MM.1S (cell line): Measurements from ENCODE around the gene GOLGA7B.

Experiments used
- DNase-seq: peaks from one replicate; pipeline ENCODE4 v3.0.0-alpha.2; 2015
- H2AFZ ChIP-seq: fragments of 300-600 bp; sonication (generic); 2 replicates; pipeline ENCODE4 v1.6.0; 2016; ENCODE audit warnings: antibody characterized with exemption, low read length
- H3F3A ChIP-seq: fragments of 300-600 bp; sonication (generic); 2 replicates; pipeline ENCODE4 v1.6.1; 2016; ENCODE audit warnings: mild to moderate bottlenecking, antibody characterized with exemption, low read length, moderate library complexity, mixed read lengths; ENCODE audit not compliant: insufficient read depth
- H3K27ac ChIP-seq: fragments of 300-600 bp; sonication (generic); 2 replicates; pipeline ENCODE4 v1.5.1; 2016; ENCODE audit warnings: mild to moderate bottlenecking, low read length
- H3K27me3 ChIP-seq: fragments of 300-600 bp; sonication (generic); replicated peaks from 2 replicates; pipeline ENCODE4 v1.6.0; 2016; ENCODE audit warnings: low read length; ENCODE audit not compliant: insufficient read depth
- H3K36me3 ChIP-seq: fragments of 300-600 bp; sonication (generic); replicated peaks from 2 replicates; pipeline ENCODE4 v1.6.1; 2016; ENCODE audit warnings: mild to moderate bottlenecking, low read length, mixed read lengths; ENCODE audit not compliant: insufficient read depth
- H3K4me1 ChIP-seq: fragments of 300-600 bp; sonication (generic); 2 replicates; pipeline ENCODE4 v1.6.1; 2016; ENCODE audit warnings: low read length, mixed read lengths
- H3K4me2 ChIP-seq: fragments of 300-600 bp; sonication (generic); 2 replicates; pipeline ENCODE4 v1.6.0; 2016; ENCODE audit warnings: low read depth, low read length
- H3K4me3 ChIP-seq: fragments of 300-600 bp; sonication (generic); 2 replicates; pipeline ENCODE4 v1.5.1; 2016; ENCODE audit warnings: low read length, mixed read lengths
- H3K79me2 ChIP-seq: fragments of 300-600 bp; sonication (generic); 2 replicates; pipeline ENCODE4 v1.6.1; 2016; ENCODE audit warnings: mixed run types, low read length, mixed read lengths
- H3K9ac ChIP-seq: fragments of 300-600 bp; sonication (generic); 2 replicates; pipeline ENCODE4 v1.6.1; 2016; ENCODE audit warnings: low read length, mixed read lengths
- H3K9me2 ChIP-seq: fragments of 300-600 bp; sonication (generic); replicated peaks from 2 replicates; pipeline ENCODE4 v1.6.1; 2016; ENCODE audit warnings: mild to moderate bottlenecking, low read length, mixed read lengths; ENCODE audit not compliant: insufficient read depth
- H3K9me3 ChIP-seq: fragments of 300-600 bp; sonication (generic); replicated peaks from 2 replicates; pipeline ENCODE4 v1.6.1; 2016; ENCODE audit warnings: mild to moderate bottlenecking, low read length, mixed read lengths; ENCODE audit not compliant: insufficient read depth
- H4K20me1 ChIP-seq: fragments of 300-600 bp; sonication (generic); 2 replicates; pipeline ENCODE4 v1.6.1; 2016; ENCODE audit warnings: mild to moderate bottlenecking, low read length, moderate library complexity, mixed read lengths; ENCODE audit not compliant: insufficient read depth
- CTCF ChIP-seq: fragments of 300-600 bp; sonication (generic); IDR thresholded peaks from 2 replicates; pipeline ENCODE4 v1.5.1; 2016; ENCODE audit warnings: antibody characterized with exemption, low read length, mixed read lengths
- EZH2 ChIP-seq: fragments of 300-600 bp; sonication (generic); optimal IDR thresholded peaks from 2 replicates; pipeline ENCODE3; 2017; ENCODE audit warnings: low read depth, mild to moderate bottlenecking, antibody characterized with exemption, low read length, mixed read lengths
- EZH2phosphoT487 ChIP-seq: fragments of 300-600 bp; sonication (generic); IDR thresholded peaks from 2 replicates; pipeline ENCODE4 v1.6.1; 2018; ENCODE audit warnings: antibody characterized with exemption, low read length

GOLGA7B gene

GRCh38 chr10:97916586-97916985, 66.9 kb downstream of the GOLGA7B start:
- H3K9ac ChIP-seq: no peak overlapping the region
- no peak overlapping the region for H3K27ac ChIP-seq
- H3F3A ChIP-seq: no peaks in the 10 kb centered on the region
- H3K4me3 ChIP-seq: no peak overlapping the region
- no peaks in the 10 kb centered on the region for H3K79me2 ChIP-seq
- TF ChIP-seq EZH2phosphoT487: no peak
- no peak for TF ChIP-seq EZH2
- TF ChIP-seq CTCF: no peak
- H4K20me1 ChIP-seq: no peaks in the 10 kb centered on the region
- H3K27me3 ChIP-seq: peaks cover 56% of the 10 kb centered on the region
- H3K4me1 ChIP-seq: no peaks in the 10 kb centered on the region
- no peak overlapping the region for H2AFZ ChIP-seq
- H3K9me2 ChIP-seq: no peaks in the 10 kb centered on the region
- DNase-seq: no peak
- no peaks in the 10 kb centered on the region for H3K9me3 ChIP-seq
- H3K4me2 ChIP-seq: no peak overlapping the region
- H3K36me3 ChIP-seq: no peaks in the 10 kb centered on the region

GRCh38 chr10:97919012-97919411, 69.4 kb downstream of the GOLGA7B start:
- no peak for DNase-seq
- Histone ChIP-seq H3K9me2 (no peaks in the 10 kb centered on the region), H3K4me3 (no peak overlapping the region), H3K4me2 (no peak overlapping the region), H3K36me3 (no peaks in the 10 kb centered on the region), H3F3A (no peaks in the 10 kb centered on the region), H3K27ac (no peak overlapping the region), H3K9me3 (no peaks in the 10 kb centered on the region), H3K27me3 (peaks cover 33% of the 10 kb centered on the region), H3K79me2 (no peaks in the 10 kb centered on the region), H3K9ac (no peak overlapping the region), H4K20me1 (no peaks in the 10 kb centered on the region), H3K4me1 (no peaks in the 10 kb centered on the region), H2AFZ (no peak overlapping the region)
- TF ChIP-seq EZH2: no peak

- peaks cover 37% of the 10 kb centered on the region for H3K27me3 ChIP-seq
- H3K9me3 ChIP-seq: no peaks in the 10 kb centered on the region
- H3K4me2 ChIP-seq: no peak overlapping the region
- no peaks in the 10 kb centered on the region for H3F3A ChIP-seq
- no peaks in the 10 kb centered on the region for H3K9me2 ChIP-seq
- H3K4me1 ChIP-seq: no peaks in the 10 kb centered on the region
- no peak overlapping the region for H3K9ac ChIP-seq
- no peak overlapping the region for H3K4me3 ChIP-seq
- DNase-seq: no peak
- no peak overlapping the region for H3K27ac ChIP-seq
- no peaks in the 10 kb centered on the region for H3K79me2 ChIP-seq
- no peaks in the 10 kb centered on the region for H3K36me3 ChIP-seq
- no peak for TF ChIP-seq EZH2
- H4K20me1 ChIP-seq: no peaks in the 10 kb centered on the region
- no peak overlapping the region for H2AFZ ChIP-seq
Observed at GRCh38 chr10:97920865-97921264, 71.2 kb downstream of the GOLGA7B start.
